ENCODE results near the gene GOLM1. TPM values are rescaled to one million over a fixed set of nuclear protein-coding genes. Genes with fewer than 3 reads are reported as not detected.

The GOLM1 gene
- total RNA-seq, 2 donors from 2014 or later = 337 to 393 TPM

DNA sequence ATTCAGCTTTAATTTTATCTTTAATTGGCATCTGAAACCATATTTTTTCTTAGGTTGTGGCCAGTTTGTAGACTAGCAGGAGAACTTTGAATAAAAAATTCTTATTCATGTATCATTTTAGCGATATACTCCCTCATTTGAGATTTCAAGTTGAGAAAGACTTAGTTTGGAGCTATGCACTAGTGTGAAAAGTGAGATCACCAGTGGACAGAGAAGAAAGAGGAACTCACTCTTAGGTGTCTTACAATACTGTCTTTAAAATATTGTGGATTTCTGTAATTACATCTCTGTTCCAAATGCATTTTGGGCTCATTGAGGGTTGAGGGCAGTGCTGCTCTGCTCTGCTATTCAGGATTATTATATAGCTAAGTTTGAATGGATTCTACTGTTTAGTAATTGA lies 103.8 kb downstream of the GOLM1 start:
- Histone ChIP-seq H3K27me3 (no peaks in the 10 kb centered on the region), H3K9ac (ENCODE audit: low read depth in 2 of 2, low read length in 2 of 2) (no peak overlapping the region), H3K27ac (no peak overlapping the region), H3K4me1 (no peaks in the 10 kb centered on the region), H3K36me3 (no peaks in the 10 kb centered on the region), H3K4me3 (no peak overlapping the region), H3K9me3 (no peaks in the 10 kb centered on the region)
- intact Hi-C loops (cut with DNase I) = no loop called here
- DNase-seq = no peak
- TF ChIP-seq, protein P1, sequence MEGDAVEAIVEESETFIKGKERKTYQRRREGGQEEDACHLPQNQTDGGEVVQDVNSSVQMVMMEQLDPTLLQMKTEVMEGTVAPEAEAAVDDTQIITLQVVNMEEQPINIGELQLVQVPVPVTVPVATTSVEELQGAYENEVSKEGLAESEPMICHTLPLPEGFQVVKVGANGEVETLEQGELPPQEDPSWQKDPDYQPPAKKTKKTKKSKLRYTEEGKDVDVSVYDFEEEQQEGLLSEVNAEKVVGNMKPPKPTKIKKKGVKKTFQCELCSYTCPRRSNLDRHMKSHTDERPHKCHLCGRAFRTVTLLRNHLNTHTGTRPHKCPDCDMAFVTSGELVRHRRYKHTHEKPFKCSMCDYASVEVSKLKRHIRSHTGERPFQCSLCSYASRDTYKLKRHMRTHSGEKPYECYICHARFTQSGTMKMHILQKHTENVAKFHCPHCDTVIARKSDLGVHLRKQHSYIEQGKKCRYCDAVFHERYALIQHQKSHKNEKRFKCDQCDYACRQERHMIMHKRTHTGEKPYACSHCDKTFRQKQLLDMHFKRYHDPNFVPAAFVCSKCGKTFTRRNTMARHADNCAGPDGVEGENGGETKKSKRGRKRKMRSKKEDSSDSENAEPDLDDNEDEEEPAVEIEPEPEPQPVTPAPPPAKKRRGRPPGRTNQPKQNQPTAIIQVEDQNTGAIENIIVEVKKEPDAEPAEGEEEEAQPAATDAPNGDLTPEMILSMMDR (IDR thresholded peaks at IDR 0.05) = no peak

DNA sequence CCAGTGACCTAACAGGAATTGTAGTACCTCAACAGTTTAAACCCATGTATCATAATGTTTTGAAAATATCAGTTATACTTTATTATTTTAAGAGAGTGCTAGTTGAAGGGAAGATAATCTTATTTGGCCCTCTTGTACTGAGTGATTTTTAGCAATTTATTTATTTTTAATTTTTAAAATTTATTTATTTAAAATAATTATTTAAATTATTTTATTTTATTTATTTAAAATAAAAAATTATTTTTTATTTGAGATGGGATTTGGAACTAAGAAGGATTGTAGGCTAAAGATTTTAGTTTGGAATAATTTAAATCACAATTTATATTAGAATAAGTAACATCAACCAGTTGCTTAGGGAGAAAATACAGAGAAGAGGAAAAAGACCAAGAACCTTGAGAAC lies 104.3 kb downstream of the GOLM1 start:
- no peaks in the 10 kb centered on the region for H3K9me3 ChIP-seq
- no peak overlapping the region for H3K4me3 ChIP-seq
- no peaks in the 10 kb centered on the region for H3K36me3 ChIP-seq
- H3K27ac ChIP-seq = no peak overlapping the region
- intact Hi-C loops (cut with DNase I) = no loop called here
- no peak overlapping the region for H3K9ac ChIP-seq (ENCODE audit: low read depth in 2 of 2, low read length in 2 of 2)
- DNase-seq = no peak
- H3K27me3 ChIP-seq = no peaks in the 10 kb centered on the region
- no peaks in the 10 kb centered on the region for H3K4me1 ChIP-seq
- TF ChIP-seq, protein P1 (IDR thresholded peaks at IDR 0.05) = no peak

DNA sequence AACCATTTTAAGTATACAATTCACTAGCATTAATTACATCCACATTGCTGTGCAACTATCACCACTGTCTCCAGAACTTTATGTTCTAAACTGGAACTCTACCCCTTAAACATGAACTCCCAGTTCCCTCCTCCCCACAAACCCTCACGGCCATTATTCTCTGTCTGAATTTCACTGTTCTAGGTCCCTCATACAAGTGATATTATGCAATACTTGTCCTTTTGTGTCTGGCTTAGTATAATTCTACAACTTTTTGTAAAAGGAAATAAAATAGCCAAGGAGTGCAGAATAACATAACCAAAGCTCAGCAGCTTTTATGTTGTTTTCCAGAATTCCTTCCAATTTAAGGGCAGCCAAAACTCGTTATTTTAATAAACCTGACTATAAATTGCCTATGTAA lies 105.2 kb downstream of the GOLM1 start:
- Histone ChIP-seq H3K27me3 (no peaks in the 10 kb centered on the region), H3K27ac (no peak overlapping the region), H3K4me3 (no peak overlapping the region), H3K4me1 (no peaks in the 10 kb centered on the region), H3K9me3 (no peaks in the 10 kb centered on the region), H3K36me3 (no peaks in the 10 kb centered on the region), H3K9ac (ENCODE audit: low read depth in 2 of 2, low read length in 2 of 2) (no peak overlapping the region)
- DNase-seq = no peak
- TF ChIP-seq, protein P1 (IDR thresholded peaks at IDR 0.05) = no peak
- intact Hi-C loops (cut with DNase I) = no loop called here

DNA sequence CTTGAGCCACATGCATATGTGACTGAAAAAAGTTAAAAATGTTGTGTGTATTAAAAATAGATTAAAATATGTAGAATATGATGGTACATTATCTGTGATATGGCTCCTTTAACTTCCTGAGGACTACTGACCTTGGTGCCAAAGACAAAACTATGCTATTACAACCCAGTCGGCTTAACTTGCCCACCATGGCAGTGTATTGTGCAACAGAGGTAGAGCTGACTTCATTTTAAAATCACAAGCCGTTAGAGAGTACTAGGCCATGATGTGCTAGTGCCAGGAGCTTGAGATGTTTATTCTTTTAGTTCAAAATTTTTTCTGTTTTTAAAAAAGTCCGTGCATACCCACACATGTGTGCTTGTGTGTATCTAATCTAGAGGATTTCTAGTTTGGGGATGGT lies 112.1 kb downstream of the GOLM1 start:
- no peaks in the 10 kb centered on the region for H3K4me1 ChIP-seq
- intact Hi-C loops (cut with DNase I) = no loop called here
- no peaks in the 10 kb centered on the region for H3K27me3 ChIP-seq
- DNase-seq = no peak
- H3K9me3 ChIP-seq = no peaks in the 10 kb centered on the region
- no peak overlapping the region for H3K4me3 ChIP-seq
- TF ChIP-seq, protein P1 (IDR thresholded peaks at IDR 0.05) = no peak
- no peak overlapping the region for H3K9ac ChIP-seq (ENCODE audit: low read depth in 2 of 2, low read length in 2 of 2)
- peaks cover 7% of the 10 kb centered on the region for H3K36me3 ChIP-seq
- no peak overlapping the region for H3K27ac ChIP-seq

DNA sequence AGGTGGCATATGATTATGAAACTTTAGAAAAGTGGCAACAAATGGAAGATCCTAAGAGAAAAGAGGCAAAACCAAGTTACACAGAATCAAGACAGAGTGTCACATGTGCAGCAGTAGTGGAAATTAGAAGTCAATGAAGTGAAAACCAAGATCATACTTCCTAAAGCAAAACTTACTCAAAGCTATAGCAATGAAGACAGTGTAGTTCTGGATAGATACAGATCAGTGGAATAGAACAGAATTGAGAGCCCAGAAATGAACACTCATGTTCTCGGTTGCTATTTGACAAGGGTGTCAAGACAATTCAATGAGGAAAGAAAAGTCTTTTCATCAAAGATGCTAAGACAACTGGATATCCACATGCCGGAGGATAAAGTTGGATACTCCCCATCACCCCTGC lies 114.9 kb downstream of the GOLM1 start:
- H3K9me3 ChIP-seq = no peaks in the 10 kb centered on the region
- intact Hi-C loops (cut with DNase I) = no loop called here
- H3K4me3 ChIP-seq = no peak overlapping the region
- H3K4me1 ChIP-seq = no peaks in the 10 kb centered on the region
- DNase-seq = no peak
- H3K27me3 ChIP-seq = no peaks in the 10 kb centered on the region
- no peak overlapping the region for H3K9ac ChIP-seq (ENCODE audit: low read depth in 2 of 2, low read length in 2 of 2)
- peaks cover 14% of the 10 kb centered on the region for H3K36me3 ChIP-seq
- TF ChIP-seq, protein P1 (IDR thresholded peaks at IDR 0.05) = no peak
- no peak overlapping the region for H3K27ac ChIP-seq

DNA sequence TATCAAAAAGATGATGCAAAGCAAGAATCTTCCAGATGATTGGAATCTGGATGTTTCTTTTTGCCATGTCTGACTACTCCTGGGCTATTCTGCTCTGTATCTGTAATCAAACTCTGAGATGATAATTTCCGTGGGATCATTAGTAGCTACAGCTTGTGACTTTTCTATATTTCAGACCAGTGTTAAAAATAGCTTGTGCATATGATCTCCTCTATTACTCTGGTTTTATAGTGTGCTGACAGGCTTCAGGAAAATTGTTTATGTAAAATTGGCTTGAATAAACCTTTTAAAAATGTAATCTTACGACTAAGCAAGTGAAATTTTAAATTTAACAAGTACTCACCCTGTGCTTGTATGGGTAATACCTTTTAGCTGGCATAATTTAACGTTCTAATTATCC lies 118.0 kb downstream of the GOLM1 start:
- Histone ChIP-seq H3K9ac (ENCODE audit: low read depth in 2 of 2, low read length in 2 of 2) (no peak overlapping the region), H3K36me3 (peaks cover 7% of the 10 kb centered on the region)

More for the DNA sequence above, 118.0 kb downstream of the GOLM1 start:
- TF ChIP-seq, protein P1 (IDR thresholded peaks at IDR 0.05) = no peak
- Histone ChIP-seq H3K9me3 (no peaks in the 10 kb centered on the region), H3K27me3 (no peaks in the 10 kb centered on the region), H3K4me3 (no peak overlapping the region), H3K27ac (no peak overlapping the region), H3K4me1 (no peaks in the 10 kb centered on the region)
- no peak for DNase-seq
- intact Hi-C loops (cut with DNase I) = no loop called here

All from colonic mucosa (tissue), 4 donors.